Cardiac muscle cell (in vitro differentiated cells and primary cell): ENCODE measurements around the gene RPS15. TPM values are rescaled to one million over a fixed set of nuclear protein-coding genes. Genes with fewer than 3 reads are reported as not detected.
A peak's percentile ranks its signal among the peaks of the same experiment; 100 is the strongest.

ENCODE experiments used
- DNase-seq, 2 donors: peaks; one replicate each; pipeline versions ENCODE4 v3.0.0 to v3.0.0-alpha.2; 2010 to 2017; ENCODE audit warnings: low read depth in 1 of 2, low spot score in 1 of 2
- H3K27ac ChIP-seq: fragments of 200-600 bp; sonication (generic); 2 replicates; pipeline ENCODE4 v1.5.1; 2016
- H3K27me3 ChIP-seq: fragments of 200-600 bp; sonication (generic); 2 replicates; pipeline ENCODE4 v1.6.0; 2016; ENCODE audit warnings: control low read depth
- H3K36me3 ChIP-seq: fragments of 200-600 bp; sonication (generic); 2 replicates; pipeline ENCODE4 v1.5.1; 2016; ENCODE audit warnings: control low read depth
- H3K4me1 ChIP-seq: fragments of 200-600 bp; sonication (generic); 2 replicates; pipeline ENCODE4 v1.8.1; 2017; ENCODE audit warnings: low read depth, mild to moderate bottlenecking, mixed run types
- H3K4me3 ChIP-seq: fragments of 200-600 bp; sonication (generic); 2 replicates; pipeline ENCODE4 v1.5.1; 2016; ENCODE audit warnings: mild to moderate bottlenecking
- H3K9me3 ChIP-seq: fragments of 200-600 bp; sonication (generic); 2 replicates; pipeline ENCODE4 v1.5.1; 2017; ENCODE audit warnings: low read depth, mild to moderate bottlenecking, control low read depth
- CTCF ChIP-seq: IDR thresholded peaks from 2 replicates; pipeline ENCODE4 v1.5.1; 2012; ENCODE audit warnings: low read depth, mild to moderate bottlenecking, low read length
- polyA plus RNA-seq: library from polyadenylated mRNA; unstranded; fragments of >200 nt; fragmentation: Nextera tagmentation; extraction: Ambion mirVana; gene quantifications from 2 replicates; pipeline ENCODE4 v1.2.1, GENCODE V29; 2016
- total RNA-seq: library from RNA; depleted of rRNA; stranded (reverse); fragments of >200 nt; gene quantifications from 2 replicates; pipeline ENCODE4 v1.2.3, GENCODE V29; 2016

Gene RPS15
- total and polyA plus RNA-seq, 2 experiments from 2014 or later = 1,129 to 6,817 TPM

- TF ChIP-seq CTCF = no peak
- DNase-seq = no peak
- no peaks in the 10 kb centered on the region for H3K9me3 ChIP-seq
- H3K4me3 ChIP-seq = no peak overlapping the region
- H3K27me3 ChIP-seq = peaks cover 95% of the 10 kb centered on the region
- no peak overlapping the region for H3K27ac ChIP-seq
- H3K36me3 ChIP-seq = no peaks in the 10 kb centered on the region
- no peaks in the 10 kb centered on the region for H3K4me1 ChIP-seq
Observed at GRCh38 chr19:1455002-1455335, 16.8 kb downstream of the RPS15 start.

- H3K27ac ChIP-seq = no peak overlapping the region
- no peaks in the 10 kb centered on the region for H3K36me3 ChIP-seq
- DNase-seq = peak; percentile 53
- no peak for TF ChIP-seq CTCF
- H3K4me3 ChIP-seq = no peak overlapping the region
- H3K9me3 ChIP-seq = no peaks in the 10 kb centered on the region
- peaks cover 90% of the 10 kb centered on the region for H3K27me3 ChIP-seq
- H3K4me1 ChIP-seq = no peaks in the 10 kb centered on the region
Observed at GRCh38 chr19:1455336-1456120, 17.3 kb downstream of the RPS15 start.

- no peak for DNase-seq
- Histone ChIP-seq H3K27me3 (peaks cover 82% of the 10 kb centered on the region), H3K27ac (no peak overlapping the region), H3K4me3 (no peak overlapping the region), H3K4me1 (no peaks in the 10 kb centered on the region), H3K36me3 (no peaks in the 10 kb centered on the region), H3K9me3 (no peaks in the 10 kb centered on the region)
- TF ChIP-seq CTCF = peak; percentile 1
Observed at GRCh38 chr19:1456121-1456900, 18.1 kb downstream of the RPS15 start.

- Histone ChIP-seq H3K4me3 (no peak overlapping the region), H3K27ac (no peak overlapping the region), H3K27me3 (peaks cover 73% of the 10 kb centered on the region), H3K4me1 (no peaks in the 10 kb centered on the region), H3K36me3 (no peaks in the 10 kb centered on the region), H3K9me3 (no peaks in the 10 kb centered on the region)
- TF ChIP-seq CTCF = no peak
- no peak for DNase-seq
Observed at GRCh38 chr19:1457031-1457739, 19.0 kb downstream of the RPS15 start.

- H3K27me3 ChIP-seq = peaks cover 66% of the 10 kb centered on the region
Observed at GRCh38 chr19:1457892-1458291, 19.7 kb downstream of the RPS15 start.

More at GRCh38 chr19:1457892-1458291, 19.7 kb downstream of the RPS15 start:
- Histone ChIP-seq H3K4me1 (no peaks in the 10 kb centered on the region), H3K9me3 (no peaks in the 10 kb centered on the region), H3K27ac (no peak overlapping the region), H3K36me3 (no peaks in the 10 kb centered on the region), H3K4me3 (no peak overlapping the region)
- DNase-seq = no peak
- no peak for TF ChIP-seq CTCF
